Erythroblast (primary cell): Measurements from ENCODE around the gene EPM2A.

Experiments
- GATA1 ChIP-seq: IDR thresholded peaks from 2 replicates; pipeline ENCODE4 v1.6.1; 2011; ENCODE audit warnings: low read depth, mild to moderate bottlenecking, control low read depth, low read length, moderate library complexity
- POLR2A ChIP-seq: IDR thresholded peaks from 2 replicates; pipeline ENCODE4 v1.6.1; 2011; ENCODE audit warnings: mild to moderate bottlenecking, low read length

DNA sequence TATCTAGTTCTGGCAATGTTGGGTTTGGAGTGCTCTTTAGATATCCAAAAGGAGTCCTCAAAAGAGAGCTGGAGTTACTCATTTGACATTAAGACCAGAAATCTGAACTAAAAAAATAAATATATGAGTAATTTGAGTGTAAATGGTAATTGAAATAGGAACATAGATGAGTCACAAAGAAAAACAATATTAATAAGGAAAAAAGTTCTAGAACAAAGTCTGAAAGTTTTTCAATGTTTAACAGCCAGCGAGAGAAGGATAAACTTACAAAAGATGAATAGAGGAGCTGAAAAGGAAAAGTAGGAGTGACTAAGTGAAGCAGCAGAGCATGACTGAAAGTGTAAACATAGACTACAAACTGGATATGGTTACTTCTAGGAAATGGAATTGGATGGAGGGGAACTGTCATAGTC, 46.8 kb downstream of the EPM2A start:
- TF ChIP-seq POLR2A, result no peak
- TF ChIP-seq GATA1, result no peak
